Activated naive CD4-positive, alpha-beta T cell treated with anti-CD3 and anti-CD28 coated beads, Interleukin-2, amount 50 U/mL, for 72 hours (primary cell): Measurements from ENCODE around the gene CTSD. TPM values are rescaled to one million over a fixed set of nuclear protein-coding genes. Genes with fewer than 3 reads are reported as not detected.
A peak's percentile ranks its signal among the peaks of the same experiment; 100 is the strongest.

ENCODE experiments used
- ATAC-seq, 2 donors: fragments of 150-1000 bp; cut with Tn5 transposase; 2 replicates each; pipeline ENCODE4 v1.10.0; 2021; ENCODE audit warnings: mild to moderate bottlenecking in 2 of 2, moderate library complexity in 2 of 2
- DNase-seq, 2 donors: peaks; one replicate each; pipeline ENCODE4 v3.0.0; 2021 to 2022; ENCODE audit warnings: low spot score in 2 of 2
- H3K27ac Mint-ChIP-seq, 2 donors: one replicate each; pipeline ENCODE4 v1.8.0; 2022; ENCODE audit warnings: mild to moderate bottlenecking in 2 of 2, mixed read lengths in 2 of 2
- H3K36me3 Mint-ChIP-seq, 2 donors: one replicate each; pipeline ENCODE4 v1.8.0; 2022; ENCODE audit warnings: mixed read lengths in 2 of 2
- H3K9me3 Mint-ChIP-seq, 2 donors: one replicate each; pipeline ENCODE4 v1.8.0; 2022; ENCODE audit warnings: mixed read lengths in 2 of 2
- total RNA-seq, 2 donors: library from RNA; stranded (reverse); gene quantifications; one replicate each; pipeline ENCODE4 v1.2.3, GENCODE V29; 2022

The CTSD gene
- total RNA-seq, 2 donors from 2014 or later, result 47.2 to 55.7 TPM

DNA sequence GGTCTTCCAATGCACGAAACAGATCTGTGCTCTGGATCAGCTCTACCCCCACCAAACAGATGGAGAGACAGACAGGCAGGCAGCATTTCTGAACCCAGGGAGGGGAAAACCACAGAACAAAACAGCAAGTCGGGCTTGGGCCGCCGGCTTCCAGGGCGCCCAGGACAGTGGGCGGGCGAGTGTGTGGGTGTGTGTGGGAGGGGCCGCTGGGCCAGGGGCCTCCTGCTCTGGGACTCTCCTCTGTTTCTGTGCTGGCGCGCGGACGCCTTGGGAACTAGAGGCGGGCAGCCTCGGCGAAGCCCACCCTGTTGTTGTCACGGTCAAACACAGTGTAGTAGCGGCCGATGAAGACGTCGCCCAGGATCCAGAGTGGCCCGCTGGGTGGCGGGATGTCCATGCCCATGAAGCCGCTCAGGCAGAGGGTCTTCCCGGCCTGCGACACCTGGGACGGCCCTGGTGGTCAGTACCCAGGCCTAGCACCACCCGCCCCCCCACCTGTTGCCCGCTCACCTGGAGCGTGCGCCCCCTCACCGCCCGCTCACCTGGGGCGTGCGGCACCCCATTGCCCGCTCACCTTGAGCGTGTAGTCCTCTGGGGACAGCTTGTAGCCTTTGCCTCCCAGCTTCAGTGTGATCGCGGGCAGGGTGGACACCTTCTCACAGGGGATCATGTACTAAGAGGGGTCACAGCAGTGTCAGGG lies 10.3 kb downstream of the CTSD start:
- H3K27ac Mint-ChIP-seq, result no peak overlapping the region
- H3K9me3 Mint-ChIP-seq, result no peaks in the 10 kb centered on the region
- DNase-seq (no peak), ATAC-seq (no peak)
- H3K36me3 Mint-ChIP-seq, result no peaks in the 10 kb centered on the region

- DNase-seq, result no peak
- Mint-ChIP-seq H3K36me3 (no peaks in the 10 kb centered on the region), H3K9me3 (no peaks in the 10 kb centered on the region), H3K27ac (no peak overlapping the region)
- no peak for ATAC-seq
These were observed 10.9 kb downstream of the CTSD start for GRCh38 chr11:1752907-1753228.

GRCh38 chr11:1751999-1752906 lies 11.5 kb downstream of the CTSD start:
- Mint-ChIP-seq H3K27ac (no peak overlapping the region), H3K36me3 (no peaks in the 10 kb centered on the region), H3K9me3 (no peaks in the 10 kb centered on the region)
- ATAC-seq (peak in 1 of 2 donors; percentile 43), DNase-seq (no peak)

DNA sequence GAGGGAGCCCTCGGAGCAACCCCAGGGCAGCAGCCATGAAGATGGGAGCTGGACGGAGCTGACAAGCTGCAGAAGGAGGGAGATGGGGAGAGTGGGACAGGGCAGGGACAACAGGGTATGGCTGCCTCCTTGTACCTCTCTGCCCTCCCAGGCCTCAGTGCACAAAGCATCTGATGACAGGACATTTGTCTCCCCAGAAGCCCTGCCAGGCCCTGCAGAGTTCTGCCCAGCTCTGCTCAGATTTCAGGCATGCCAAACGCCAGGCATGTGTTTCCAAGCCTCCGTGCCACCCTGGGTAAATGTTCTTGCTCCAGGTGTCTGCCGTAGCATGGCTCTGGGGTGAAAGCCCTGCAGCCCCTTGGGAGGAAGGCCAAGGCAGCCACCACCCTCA lies 12.2 kb downstream of the CTSD start:
- H3K36me3 Mint-ChIP-seq, result no peaks in the 10 kb centered on the region
- ATAC-seq (no peak), DNase-seq (no peak)
- H3K9me3 Mint-ChIP-seq, result no peaks in the 10 kb centered on the region
- H3K27ac Mint-ChIP-seq, result no peak overlapping the region

GRCh38 chr11:1750840-1751530 lies 12.7 kb downstream of the CTSD start:
- ATAC-seq (no peak), DNase-seq (no peak)
- Mint-ChIP-seq H3K36me3 (no peaks in the 10 kb centered on the region), H3K27ac (peak overlapping the region in 1 of 2 donors; percentile 40), H3K9me3 (peaks cover 3 to 4% of the 10 kb centered on the region in 2 donors)

- H3K9me3 Mint-ChIP-seq, result peaks cover 5 to 8% of the 10 kb centered on the region in 2 donors
- no peak for ATAC-seq
- no peaks in the 10 kb centered on the region for H3K36me3 Mint-ChIP-seq
- no peak for DNase-seq
- peak within 1 kb of the TSS in 1 of 2 donors; percentile 40 for H3K27ac Mint-ChIP-seq
These were observed 13.3 kb downstream of the CTSD start, which contains the start of gene IFITM10 for GRCh38 chr11:1750481-1750839. IFITM10 (minus strand) TSS chr11:1750595; CDS start chr11:1750442, 153 bp downstream.

GRCh38 chr11:1749395-1750351 lies 14.1 kb downstream of the CTSD start:
- no peaks in the 10 kb centered on the region for H3K36me3 Mint-ChIP-seq
- ATAC-seq, result peak in 1 of 2 donors; percentile 12
- DNase-seq, result no peak
- peaks cover 5 to 9% of the 10 kb centered on the region in 2 donors for H3K9me3 Mint-ChIP-seq
- H3K27ac Mint-ChIP-seq, result no peak overlapping the region

DNA sequence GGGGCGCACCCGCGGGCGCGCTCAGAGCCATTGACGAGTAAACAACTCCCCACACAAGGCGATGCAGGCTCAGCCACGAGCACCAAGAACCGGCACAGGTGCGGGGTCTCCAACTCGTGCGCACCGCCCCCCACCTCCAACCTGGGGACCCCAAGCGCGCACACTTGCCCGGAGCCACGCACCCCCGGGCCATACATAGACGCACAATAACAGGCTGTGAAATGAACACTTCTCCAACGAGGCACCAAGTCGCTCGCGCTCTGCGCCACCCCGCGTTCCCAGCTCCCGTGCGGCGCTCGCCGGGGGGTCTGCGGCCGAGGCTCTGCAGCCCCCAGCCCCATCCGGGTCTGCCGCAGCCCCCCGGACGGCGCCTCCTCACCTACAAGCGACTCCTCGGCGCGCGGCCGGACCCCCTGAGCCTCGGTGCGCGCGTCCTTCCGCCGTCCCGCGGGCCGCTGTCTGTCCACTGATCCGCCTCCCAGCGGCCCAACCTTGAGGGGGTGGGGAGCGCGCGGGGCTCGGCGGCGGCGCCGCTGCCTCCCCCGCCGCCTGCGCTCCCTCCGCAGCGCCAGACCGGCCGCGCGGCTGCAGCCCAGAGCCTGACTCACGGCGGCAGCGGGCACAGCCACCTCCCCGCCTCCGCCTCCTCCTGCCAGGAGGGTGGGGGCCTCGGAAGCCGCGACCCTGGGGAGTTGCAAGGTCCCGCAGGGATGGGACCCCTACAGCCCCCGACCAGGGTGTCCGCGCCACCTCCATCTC lies 14.9 kb downstream of the CTSD start:
- no peak overlapping the region for H3K27ac Mint-ChIP-seq
- H3K9me3 Mint-ChIP-seq, result peaks cover 5 to 9% of the 10 kb centered on the region in 2 donors
- peak in 1 of 2 donors; percentile 6 for ATAC-seq
- DNase-seq, result no peak
- no peaks in the 10 kb centered on the region for H3K36me3 Mint-ChIP-seq

GRCh38 chr11:1747753-1748635 lies 15.7 kb downstream of the CTSD start:
- peaks cover 5 to 9% of the 10 kb centered on the region in 2 donors for H3K9me3 Mint-ChIP-seq
- H3K36me3 Mint-ChIP-seq, result no peaks in the 10 kb centered on the region
- H3K27ac Mint-ChIP-seq, result no peak overlapping the region
- ATAC-seq (no peak), DNase-seq (no peak)

DNA sequence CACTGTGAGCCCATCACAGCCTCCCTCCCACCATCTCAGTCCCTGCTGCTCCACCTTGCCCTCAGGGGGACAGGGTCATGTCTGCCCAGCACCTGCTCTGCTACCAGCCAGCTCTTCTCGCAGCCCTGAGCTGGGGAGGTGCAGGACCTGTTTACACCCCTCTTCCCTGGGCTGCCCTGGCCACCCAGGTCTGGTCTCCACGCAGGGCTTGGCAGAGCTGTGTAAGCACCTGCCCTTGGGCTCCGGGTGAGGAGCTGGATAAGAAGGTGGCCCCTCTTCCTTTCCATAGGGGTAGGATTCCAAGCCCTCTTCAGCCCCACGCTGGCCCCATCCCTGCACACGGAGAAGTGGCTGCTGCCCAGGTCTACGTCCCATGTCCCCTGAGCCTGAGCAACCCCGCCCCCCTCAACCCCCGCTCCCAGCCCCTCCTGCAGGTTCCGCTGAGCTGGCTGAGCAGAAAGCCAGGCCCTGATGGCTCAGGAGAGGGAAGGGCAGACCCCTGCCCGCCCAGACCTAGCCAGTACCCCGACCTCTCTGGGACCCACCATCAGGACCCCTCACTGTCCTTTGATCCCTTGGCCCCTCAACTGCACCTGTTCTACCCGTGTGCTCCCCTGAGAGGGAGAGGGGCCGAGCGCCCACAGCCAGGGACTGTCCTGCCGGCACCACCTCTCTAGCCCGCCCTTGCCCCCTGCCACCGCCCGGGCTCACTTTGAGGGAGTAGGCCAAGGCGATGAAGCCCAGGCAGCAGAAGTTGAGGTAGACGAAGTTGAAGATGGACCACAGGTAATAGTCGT lies 16.6 kb downstream of the CTSD start:
- H3K36me3 Mint-ChIP-seq, result no peaks in the 10 kb centered on the region
- DNase-seq (no peak), ATAC-seq (no peak)
- H3K9me3 Mint-ChIP-seq, result peaks cover 5 to 9% of the 10 kb centered on the region in 2 donors
- H3K27ac Mint-ChIP-seq, result no peak overlapping the region

DNA sequence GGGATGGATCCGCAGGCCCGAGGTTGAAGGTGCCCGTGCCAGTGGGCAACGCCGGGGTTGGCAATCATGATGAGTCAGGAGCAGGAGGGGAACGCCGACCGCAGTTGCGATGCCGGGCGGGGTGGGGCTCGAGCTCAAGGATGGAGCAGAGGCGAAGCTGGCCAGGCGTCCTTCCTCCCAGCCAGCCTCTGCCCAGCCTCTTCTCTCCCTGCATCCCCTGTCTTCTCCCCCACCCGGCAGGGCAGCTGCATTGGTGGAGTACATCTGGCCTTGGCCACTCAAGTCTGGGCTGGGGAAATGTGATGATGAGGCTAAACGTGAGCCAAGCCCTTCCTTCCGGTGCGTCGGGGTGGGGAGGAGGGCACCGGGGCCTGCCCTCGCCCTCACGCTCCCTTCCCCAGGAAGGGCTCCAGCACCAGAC lies 17.2 kb downstream of the CTSD start:
- no peak for ATAC-seq
- peaks cover 5 to 9% of the 10 kb centered on the region in 2 donors for H3K9me3 Mint-ChIP-seq
- no peak for DNase-seq
- no peak overlapping the region for H3K27ac Mint-ChIP-seq
- H3K36me3 Mint-ChIP-seq, result no peaks in the 10 kb centered on the region

DNA sequence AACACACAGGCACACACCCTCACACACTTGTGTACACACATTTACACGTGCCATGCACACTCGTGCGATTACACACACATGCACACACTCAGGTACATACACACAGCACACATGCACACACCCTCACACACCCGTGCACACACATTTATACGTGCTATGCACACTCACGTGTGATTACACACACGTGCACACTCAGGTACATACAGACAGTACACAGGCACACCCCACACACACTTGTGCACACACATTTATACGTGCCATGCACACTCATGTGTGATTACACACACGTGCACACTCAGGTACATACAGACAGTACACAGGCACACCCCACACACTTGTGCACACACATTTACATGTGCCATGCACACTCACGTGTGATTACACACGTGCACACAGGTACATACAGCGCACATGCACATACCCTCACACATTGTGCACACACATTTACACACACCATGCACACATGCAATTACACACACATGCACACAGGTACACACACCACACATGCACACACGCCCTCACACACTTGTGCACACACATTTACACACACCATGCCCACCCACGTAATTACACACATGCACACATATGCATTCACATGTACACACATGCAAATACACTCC lies 17.9 kb downstream of the CTSD start:
- Mint-ChIP-seq H3K36me3 (no peaks in the 10 kb centered on the region), H3K9me3 (peaks cover 5 to 9% of the 10 kb centered on the region in 2 donors), H3K27ac (no peak overlapping the region)
- ATAC-seq (no peak), DNase-seq (no peak)

- H3K27ac Mint-ChIP-seq, result no peak overlapping the region
- no peaks in the 10 kb centered on the region for H3K36me3 Mint-ChIP-seq
- ATAC-seq (no peak), DNase-seq (no peak)
- H3K9me3 Mint-ChIP-seq, result peaks cover 5 to 9% of the 10 kb centered on the region in 2 donors
These were observed 18.6 kb downstream of the CTSD start for GRCh38 chr11:1744891-1745700.
